Measurements from ENCODE around the gene SCYL1. TPM values are rescaled to one million over a fixed set of nuclear protein-coding genes. Genes with fewer than 3 reads are reported as not detected.

Gene SCYL1
- total RNA-seq, 2 experiments from 2014 or later: 66.5 to 78.8 TPM

DNA sequence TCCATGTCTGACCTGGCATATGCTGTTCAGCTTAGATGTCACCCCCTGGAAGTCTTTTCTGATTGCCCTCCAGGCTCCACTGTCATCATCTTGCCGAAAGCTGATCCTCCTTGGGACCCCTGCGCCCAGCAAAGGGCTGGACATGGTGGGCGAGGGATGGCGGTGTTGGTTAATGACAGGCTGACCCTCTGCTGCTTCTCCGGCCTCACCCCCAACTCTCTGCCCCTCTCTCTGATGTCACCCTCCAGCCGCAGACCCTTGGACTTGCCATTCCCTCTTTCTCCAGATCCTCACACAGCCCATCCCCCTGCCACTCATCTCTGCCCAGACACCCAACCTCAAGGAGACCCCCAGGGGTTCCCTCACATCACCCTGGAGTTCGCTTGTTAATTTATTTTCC lies 53.3 kb downstream of the SCYL1 start:
- no peak for DNase-seq
- ChIA-PET POLR2A (no interaction called here), CTCF (interaction anchor here (1.1 to 3.6 kb wide), 3 partner anchors 9 to 36 kb away, joined by 3 to 56 read pairs (median 13); no protein-coding TSS in a partner anchor)
- Mint-ChIP-seq H3K4me1 (peaks cover 33% of the 10 kb centered on the region), H3K4me3 (peak overlapping the region; percentile 90), H3K36me3 (ENCODE audit: low read depth) (peaks cover 51% of the 10 kb centered on the region), H3K27me3 (no peaks in the 10 kb centered on the region), H3K9me3 (ENCODE audit: low read depth) (no peaks in the 10 kb centered on the region), H3K27ac (peak overlapping the region; percentile 2)
- intact Hi-C loops (cut with DNase I, micrococcal nuclease): loop anchor here in 1 of 2 experiments (5.0 kb wide), 1 partner anchor 84 kb away; the partner anchor contains the start of gene RELA
- ATAC-seq: no peak

DNA sequence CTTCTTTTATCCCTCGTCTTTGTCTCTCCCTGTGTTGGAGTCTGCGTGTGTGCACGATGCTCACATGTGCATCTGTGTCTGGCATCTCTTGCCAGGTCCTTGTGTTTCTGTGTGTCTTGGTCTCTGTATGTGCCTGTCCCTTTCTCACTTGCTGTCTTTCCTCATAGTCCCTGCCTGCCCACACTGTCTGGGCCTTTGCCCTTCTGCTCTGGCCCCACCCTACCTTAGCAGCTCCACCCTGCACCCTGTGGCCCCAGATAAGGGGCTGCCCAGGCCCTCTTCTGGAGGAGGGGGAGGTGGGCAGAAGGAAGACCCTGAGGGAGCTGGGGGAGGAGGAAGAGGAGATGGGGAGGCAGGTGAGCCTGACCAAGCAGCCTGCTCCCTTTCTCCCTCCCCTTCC lies 53.8 kb downstream of the SCYL1 start:
- ATAC-seq (no peak), DNase-seq (no peak)
- Mint-ChIP-seq H3K4me3 (peak overlapping the region; percentile 90), H3K27me3 (no peaks in the 10 kb centered on the region), H3K4me1 (peaks cover 29% of the 10 kb centered on the region), H3K9me3 (ENCODE audit: low read depth) (no peaks in the 10 kb centered on the region), H3K36me3 (ENCODE audit: low read depth) (peaks cover 52% of the 10 kb centered on the region), H3K27ac (peak overlapping the region; percentile 2)
- POLR2A ChIA-PET: no interaction called here
- intact Hi-C loops (cut with DNase I, micrococcal nuclease): loop anchor here in 1 of 2 experiments (5.0 kb wide), 1 partner anchor 84 kb away; the partner anchor contains the start of gene RELA
- CTCF ChIA-PET: interaction anchor here (1.1 to 2.9 kb wide), 2 partner anchors 15 to 37 kb away, joined by 3 to 13 read pairs; no protein-coding TSS in a partner anchor

DNA sequence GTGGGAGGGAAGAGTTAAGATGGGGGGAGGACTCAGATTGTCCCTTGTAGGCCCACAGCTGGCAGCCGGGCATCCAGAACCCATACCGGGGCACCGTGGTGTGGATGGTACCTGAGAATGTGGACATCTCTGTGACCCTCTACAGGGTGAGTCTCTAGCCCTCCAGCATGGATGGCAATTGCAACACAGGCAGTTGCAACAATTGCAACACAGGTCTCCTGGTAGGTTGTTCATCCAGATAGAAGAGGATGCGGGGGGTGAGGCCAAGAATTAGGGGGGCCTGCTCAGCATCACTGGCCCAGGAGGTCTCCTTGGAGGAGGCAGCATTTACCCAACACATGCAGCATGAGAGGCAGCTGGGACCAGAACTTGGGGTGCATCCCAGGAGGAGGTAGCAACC lies 54.4 kb downstream of the SCYL1 start:
- no peaks in the 10 kb centered on the region for H3K27me3 Mint-ChIP-seq
- peaks cover 52% of the 10 kb centered on the region for H3K36me3 Mint-ChIP-seq (ENCODE audit: low read depth)
- intact Hi-C loops (cut with DNase I, micrococcal nuclease): loop anchor here in 1 of 2 experiments (5.0 kb wide), 1 partner anchor 83 kb away; the partner anchor contains the start of gene RELA
- H3K4me3 Mint-ChIP-seq: no peak overlapping the region
- ChIA-PET POLR2A (no interaction called here), CTCF (interaction anchor here (0.6 to 1.1 kb wide), 2 partner anchors 37 to 165 kb away, joined by 3 read pairs; no protein-coding TSS in a partner anchor)
- H3K27ac Mint-ChIP-seq: no peak overlapping the region
- DNase-seq (no peak), ATAC-seq (no peak)
- H3K9me3 Mint-ChIP-seq (ENCODE audit: low read depth): no peaks in the 10 kb centered on the region
- H3K4me1 Mint-ChIP-seq: peaks cover 28% of the 10 kb centered on the region

DNA sequence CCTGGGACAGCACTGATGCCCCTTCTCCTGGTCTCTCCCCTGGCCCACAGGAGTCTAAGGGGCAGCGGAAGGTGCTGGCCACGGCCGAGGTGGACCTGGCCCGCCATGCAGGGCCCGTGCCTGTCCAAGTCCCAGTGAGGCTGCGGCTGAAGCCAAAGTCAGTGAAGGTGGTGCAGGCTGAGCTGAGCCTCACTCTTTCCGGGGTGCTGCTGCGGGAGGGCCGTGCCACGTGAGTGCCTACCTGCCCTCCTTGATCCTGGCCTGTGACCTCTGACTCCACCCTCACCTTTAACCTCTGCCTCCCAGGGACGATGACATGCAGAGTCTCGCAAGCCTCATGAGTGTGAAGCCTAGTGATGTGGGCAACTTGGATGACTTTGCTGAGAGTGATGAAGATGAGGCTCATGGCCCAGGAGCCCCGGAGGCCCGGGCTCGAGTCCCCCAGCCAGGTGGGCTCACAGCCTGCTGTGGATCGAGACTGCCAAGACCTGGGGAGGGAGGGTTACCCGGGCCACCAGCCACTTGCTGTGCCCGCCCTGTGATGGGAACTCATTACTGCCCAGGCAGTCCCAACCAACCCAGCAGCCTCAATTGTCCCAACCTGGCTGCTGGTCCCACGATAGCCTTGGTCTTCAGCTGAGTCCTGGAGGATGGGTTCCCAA lies 55.3 kb downstream of the SCYL1 start:
- intact Hi-C loops (cut with DNase I, micrococcal nuclease): no loop called here
- Mint-ChIP-seq H3K4me3 (no peak overlapping the region), H3K9me3 (ENCODE audit: low read depth) (no peaks in the 10 kb centered on the region), H3K27me3 (no peaks in the 10 kb centered on the region), H3K27ac (no peak overlapping the region), H3K36me3 (ENCODE audit: low read depth) (peaks cover 53% of the 10 kb centered on the region), H3K4me1 (peaks cover 22% of the 10 kb centered on the region)
- POLR2A ChIA-PET: no interaction called here
- CTCF ChIA-PET: no interaction called here
- DNase-seq: no peak
- ATAC-seq: no peak

DNA sequence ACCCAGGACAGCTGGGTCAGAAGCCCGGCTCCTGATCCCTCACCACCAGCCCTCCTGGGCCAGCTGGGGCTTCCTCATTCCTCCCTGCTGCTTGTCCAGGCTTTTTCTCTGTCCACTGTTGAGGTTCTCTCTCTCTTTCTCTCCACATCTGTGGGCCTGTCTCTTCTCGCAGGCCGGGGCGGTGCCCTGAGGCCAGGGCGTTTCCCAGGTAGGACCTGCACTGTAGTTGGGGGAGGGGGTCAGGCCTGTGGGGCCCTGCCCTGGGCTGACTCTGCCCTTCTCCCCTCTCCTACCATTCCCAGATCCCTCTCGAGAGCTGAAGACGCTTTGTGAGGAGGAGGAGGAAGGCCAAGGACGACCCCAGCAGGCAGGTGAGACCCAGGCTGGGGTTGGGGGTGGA lies 55.9 kb downstream of the SCYL1 start:
- CTCF ChIA-PET: interaction anchor here (0.9 kb wide), 1 partner anchor 36 kb away, joined by 3 read pairs; no protein-coding TSS in a partner anchor
- POLR2A ChIA-PET: no interaction called here
- intact Hi-C loops (cut with DNase I, micrococcal nuclease): no loop called here
- Mint-ChIP-seq H3K9me3 (ENCODE audit: low read depth) (no peaks in the 10 kb centered on the region), H3K4me3 (no peak overlapping the region), H3K36me3 (ENCODE audit: low read depth) (peaks cover 51% of the 10 kb centered on the region), H3K27ac (no peak overlapping the region), H3K4me1 (peaks cover 18% of the 10 kb centered on the region), H3K27me3 (no peaks in the 10 kb centered on the region)
- ATAC-seq (no peak), DNase-seq (no peak)

DNA sequence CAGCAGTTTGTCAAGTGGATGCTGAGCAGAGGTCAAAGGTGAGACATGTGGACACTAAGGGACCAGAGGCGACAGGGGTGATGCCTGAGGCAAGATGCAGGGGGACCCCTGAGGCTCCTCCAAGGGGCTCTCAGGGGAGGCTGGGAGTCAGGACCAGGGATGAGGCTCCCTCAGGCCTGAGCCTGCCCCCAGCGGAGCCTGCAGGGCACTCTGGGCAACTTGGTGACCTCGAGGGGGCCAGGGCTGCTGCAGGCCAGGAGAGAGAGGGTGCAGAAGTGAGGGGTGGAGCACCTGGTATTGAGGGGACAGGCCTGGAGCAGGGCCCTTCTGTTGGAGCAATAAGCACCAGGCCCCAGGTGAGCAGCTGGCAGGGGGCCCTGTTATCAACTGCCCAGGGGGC lies 57.0 kb downstream of the SCYL1 start:
- no peak overlapping the region for H3K27ac Mint-ChIP-seq

DNA sequence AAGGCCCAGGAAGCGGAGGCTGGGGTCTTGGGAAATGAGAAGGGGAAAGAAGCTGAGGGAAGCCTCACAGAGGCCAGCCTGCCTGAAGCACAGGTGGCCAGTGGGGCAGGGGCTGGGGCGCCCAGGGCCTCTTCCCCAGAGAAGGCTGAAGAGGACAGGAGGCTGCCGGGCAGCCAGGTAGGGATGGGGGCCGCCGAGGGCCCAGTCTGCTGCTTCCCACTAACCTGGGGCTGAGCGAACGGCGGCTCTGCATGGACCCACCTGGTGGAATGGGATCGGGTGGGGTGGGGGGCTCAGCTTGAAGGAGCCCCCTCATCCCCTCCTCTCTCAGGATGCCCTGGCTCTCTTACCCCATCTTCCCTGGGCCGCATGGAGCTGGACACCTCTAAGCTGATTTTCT lies 58.7 kb downstream of the SCYL1 start:
- no peaks in the 10 kb centered on the region for H3K9me3 Mint-ChIP-seq (ENCODE audit: low read depth)
- H3K27me3 Mint-ChIP-seq: no peaks in the 10 kb centered on the region
- POLR2A ChIA-PET: no interaction called here
- intact Hi-C loops (cut with DNase I, micrococcal nuclease): no loop called here
- peaks cover 62% of the 10 kb centered on the region for H3K36me3 Mint-ChIP-seq (ENCODE audit: low read depth)
- CTCF ChIA-PET: interaction anchor here (1.1 to 1.8 kb wide), 2 partner anchors 10 to 12 kb away, joined by 3 to 5 read pairs; no protein-coding TSS in a partner anchor
- ATAC-seq (no peak), DNase-seq (no peak)
- H3K4me3 Mint-ChIP-seq: no peak overlapping the region
- H3K27ac Mint-ChIP-seq: peak overlapping the region; percentile 37
- peaks cover 31% of the 10 kb centered on the region for H3K4me1 Mint-ChIP-seq

More for the DNA sequence above, 57.0 kb downstream of the SCYL1 start:
- CTCF ChIA-PET: interaction anchor here (0.7 kb wide), 1 partner anchor 8 kb away, joined by 4 read pairs; no protein-coding TSS in a partner anchor
- intact Hi-C loops (cut with DNase I, micrococcal nuclease): no loop called here
- Mint-ChIP-seq H3K36me3 (ENCODE audit: low read depth) (peaks cover 56% of the 10 kb centered on the region), H3K9me3 (ENCODE audit: low read depth) (no peaks in the 10 kb centered on the region), H3K27me3 (no peaks in the 10 kb centered on the region), H3K4me1 (peaks cover 25% of the 10 kb centered on the region), H3K4me3 (no peak overlapping the region)
- POLR2A ChIA-PET: interaction anchor here (0.6 kb wide), 1 partner anchor 33 kb away, joined by 7 read pairs; no protein-coding TSS in a partner anchor
- DNase-seq (no peak), ATAC-seq (no peak)

DNA sequence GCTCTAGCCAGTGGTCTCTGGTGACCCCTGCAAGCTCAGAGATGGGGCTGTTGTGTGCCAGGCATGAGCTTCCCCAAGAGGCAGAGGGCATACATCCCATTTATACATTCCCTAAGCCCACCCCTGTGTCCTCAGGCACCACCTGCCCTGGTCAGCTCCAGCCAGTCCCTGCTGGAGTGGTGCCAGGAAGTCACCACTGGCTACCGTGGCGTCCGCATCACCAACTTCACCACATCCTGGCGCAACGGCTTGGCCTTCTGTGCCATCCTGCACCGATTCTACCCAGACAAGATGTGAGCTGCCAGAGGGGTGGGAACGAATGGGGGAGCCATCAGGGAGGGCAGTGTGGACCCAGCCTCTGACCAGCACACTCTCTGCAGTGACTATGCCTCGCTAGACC lies 59.2 kb downstream of the SCYL1 start:
- H3K4me3 Mint-ChIP-seq: no peak overlapping the region
- H3K36me3 Mint-ChIP-seq (ENCODE audit: low read depth): peaks cover 59% of the 10 kb centered on the region
- H3K4me1 Mint-ChIP-seq: peaks cover 35% of the 10 kb centered on the region
- ChIA-PET CTCF (interaction anchor here (1.1 to 1.8 kb wide), 2 partner anchors 9 to 13 kb away, joined by 3 to 5 read pairs; no protein-coding TSS in a partner anchor), POLR2A (no interaction called here)
- H3K27ac Mint-ChIP-seq: no peak overlapping the region
- no peaks in the 10 kb centered on the region for H3K27me3 Mint-ChIP-seq
- no peaks in the 10 kb centered on the region for H3K9me3 Mint-ChIP-seq (ENCODE audit: low read depth)
- DNase-seq (no peak), ATAC-seq (no peak)
- intact Hi-C loops (cut with DNase I, micrococcal nuclease): no loop called here

DNA sequence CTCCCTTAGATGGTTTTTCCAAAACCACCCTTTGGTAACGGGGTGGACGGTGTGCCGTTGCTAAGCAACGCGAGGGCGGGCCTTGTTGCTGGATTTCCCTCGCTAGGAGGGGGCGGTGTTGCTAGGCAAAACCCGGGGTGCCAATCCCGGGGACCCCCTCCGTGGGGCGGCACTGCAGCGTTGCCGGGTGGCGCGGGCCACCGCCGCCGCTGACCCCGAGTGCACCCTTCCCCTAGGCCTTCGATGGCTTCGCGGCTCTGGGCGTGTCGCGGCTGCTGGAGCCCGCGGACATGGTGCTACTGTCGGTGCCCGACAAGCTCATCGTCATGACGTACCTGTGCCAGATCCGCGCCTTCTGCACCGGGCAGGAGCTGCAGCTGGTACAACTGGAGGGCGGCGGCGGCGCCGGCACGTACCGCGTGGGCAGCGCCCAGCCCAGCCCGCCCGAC lies 59.9 kb downstream of the SCYL1 start:
- Mint-ChIP-seq H3K9me3 (ENCODE audit: low read depth) (no peaks in the 10 kb centered on the region), H3K36me3 (ENCODE audit: low read depth) (peaks cover 53% of the 10 kb centered on the region), H3K27ac (no peak overlapping the region), H3K27me3 (no peaks in the 10 kb centered on the region), H3K4me1 (peaks cover 37% of the 10 kb centered on the region), H3K4me3 (no peak overlapping the region)
- POLR2A ChIA-PET: interaction anchor here (1.1 kb wide), 1 partner anchor 9 kb away, joined by 4 read pairs; no protein-coding TSS in a partner anchor
- intact Hi-C loops (cut with DNase I, micrococcal nuclease): loop anchor here in 1 of 2 experiments (5.0 kb wide), 1 partner anchor 217 kb away; no protein-coding TSS in a partner anchor
- DNase-seq (no peak), ATAC-seq (no peak)
- CTCF ChIA-PET: interaction anchor here (0.9 to 1.8 kb wide), 3 partner anchors 8 to 13 kb away, joined by 3 to 5 read pairs (median 3); no protein-coding TSS in a partner anchor

DNA sequence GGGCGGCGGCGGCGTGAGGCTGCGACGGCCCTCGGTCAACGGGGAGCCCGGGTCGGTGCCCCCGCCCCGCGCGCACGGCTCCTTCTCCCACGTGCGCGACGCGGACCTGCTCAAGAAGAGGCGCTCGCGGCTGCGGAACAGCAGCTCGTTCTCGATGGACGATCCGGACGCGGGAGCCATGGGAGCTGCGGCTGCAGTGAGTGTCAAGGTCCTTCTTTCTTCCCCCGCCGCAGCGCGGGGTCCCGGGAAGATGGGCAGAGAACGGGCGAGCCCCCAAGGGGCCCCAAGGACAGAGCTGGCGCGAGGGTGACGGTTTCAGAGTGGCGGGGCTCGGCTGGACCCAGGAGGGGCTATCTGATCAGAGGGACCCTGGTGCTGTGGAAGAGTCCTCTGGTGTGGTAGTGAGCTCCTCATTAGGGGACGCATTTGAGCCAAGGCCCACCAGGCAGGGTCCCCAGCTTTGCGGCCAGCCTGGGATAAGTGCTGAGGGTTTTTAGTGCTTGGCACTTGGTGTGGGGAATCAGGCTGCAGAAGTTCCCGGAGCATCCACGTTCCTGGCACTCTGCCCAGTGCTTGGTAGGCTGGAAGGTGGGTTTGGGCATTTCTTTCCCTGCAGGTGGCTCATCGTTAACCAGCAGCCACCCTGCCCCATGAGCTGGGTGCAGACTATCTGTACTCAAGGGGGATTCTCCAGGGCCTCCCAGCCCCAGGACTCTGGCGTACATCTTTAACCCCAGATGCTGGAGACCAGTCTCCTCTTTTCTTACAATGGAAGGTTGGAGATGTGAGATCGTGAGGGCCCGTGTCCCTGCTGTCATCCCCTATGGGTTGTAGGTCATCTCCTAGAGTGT lies 60.7 kb downstream of the SCYL1 start:
- Mint-ChIP-seq H3K9me3 (ENCODE audit: low read depth) (no peaks in the 10 kb centered on the region), H3K36me3 (ENCODE audit: low read depth) (peaks cover 52% of the 10 kb centered on the region), H3K27ac (peak overlapping the region; percentile 65), H3K4me3 (no peak overlapping the region), H3K27me3 (no peaks in the 10 kb centered on the region), H3K4me1 (peaks cover 39% of the 10 kb centered on the region)
- ChIA-PET POLR2A (interaction anchor here (1.1 kb wide), 1 partner anchor 8 kb away, joined by 4 read pairs; no protein-coding TSS in a partner anchor), CTCF (interaction anchor here (0.9 to 5.0 kb wide), 4 partner anchors 8 to 45 kb away, joined by 3 to 56 read pairs (median 27); partner anchors contain the start of gene EHBP1L1)
- intact Hi-C loops (cut with DNase I, micrococcal nuclease): loop anchor here in 1 of 2 experiments (5.0 kb wide), 1 partner anchor 218 kb away; no protein-coding TSS in a partner anchor
- DNase-seq (no peak), ATAC-seq (no peak)

DNA sequence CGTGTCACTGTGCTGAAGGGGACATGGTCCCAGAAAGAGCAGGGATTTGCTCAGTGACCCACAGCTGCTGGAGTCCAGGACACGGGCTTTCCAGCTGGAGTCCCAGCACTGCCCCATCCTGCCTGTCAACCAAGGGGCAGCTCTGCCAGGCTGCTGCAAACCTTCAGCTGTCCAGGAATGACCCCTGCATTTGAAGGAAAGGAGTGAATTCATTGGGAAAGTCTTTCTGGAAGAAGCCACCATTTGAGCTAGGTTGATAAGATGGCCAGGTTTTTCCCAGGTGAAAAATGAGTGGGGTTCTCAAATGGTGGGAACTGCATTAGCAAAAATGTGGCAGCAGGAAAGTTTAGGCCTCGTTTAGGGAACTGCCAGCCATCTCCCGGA lies 61.4 kb downstream of the SCYL1 start:
- no peak for DNase-seq
- Mint-ChIP-seq H3K4me1 (peaks cover 39% of the 10 kb centered on the region), H3K27me3 (no peaks in the 10 kb centered on the region), H3K4me3 (no peak overlapping the region), H3K36me3 (ENCODE audit: low read depth) (peaks cover 47% of the 10 kb centered on the region), H3K9me3 (ENCODE audit: low read depth) (no peaks in the 10 kb centered on the region), H3K27ac (peak overlapping the region; percentile 65)
- CTCF ChIA-PET: interaction anchor here (0.9 to 5.0 kb wide), 5 partner anchors 10 to 52 kb away, joined by 3 to 56 read pairs (median 12); partner anchors contain the start of gene EHBP1L1
- no peak for ATAC-seq
- POLR2A ChIA-PET: no interaction called here
- intact Hi-C loops (cut with DNase I, micrococcal nuclease): loop anchor here in 1 of 2 experiments (5.0 kb wide), 1 partner anchor 219 kb away; no protein-coding TSS in a partner anchor
